ENCODE data around the gene PKLR. TPM values are rescaled to one million over a fixed set of nuclear protein-coding genes. Genes with fewer than 3 reads are reported as not detected.

PKLR gene
- total and polyA plus RNA-seq, 2 of the 8 experiments (the other 6 are each of a cell fraction or from before 2014, with no cell fraction given) = 2.3 to 7.5 TPM

DNA sequence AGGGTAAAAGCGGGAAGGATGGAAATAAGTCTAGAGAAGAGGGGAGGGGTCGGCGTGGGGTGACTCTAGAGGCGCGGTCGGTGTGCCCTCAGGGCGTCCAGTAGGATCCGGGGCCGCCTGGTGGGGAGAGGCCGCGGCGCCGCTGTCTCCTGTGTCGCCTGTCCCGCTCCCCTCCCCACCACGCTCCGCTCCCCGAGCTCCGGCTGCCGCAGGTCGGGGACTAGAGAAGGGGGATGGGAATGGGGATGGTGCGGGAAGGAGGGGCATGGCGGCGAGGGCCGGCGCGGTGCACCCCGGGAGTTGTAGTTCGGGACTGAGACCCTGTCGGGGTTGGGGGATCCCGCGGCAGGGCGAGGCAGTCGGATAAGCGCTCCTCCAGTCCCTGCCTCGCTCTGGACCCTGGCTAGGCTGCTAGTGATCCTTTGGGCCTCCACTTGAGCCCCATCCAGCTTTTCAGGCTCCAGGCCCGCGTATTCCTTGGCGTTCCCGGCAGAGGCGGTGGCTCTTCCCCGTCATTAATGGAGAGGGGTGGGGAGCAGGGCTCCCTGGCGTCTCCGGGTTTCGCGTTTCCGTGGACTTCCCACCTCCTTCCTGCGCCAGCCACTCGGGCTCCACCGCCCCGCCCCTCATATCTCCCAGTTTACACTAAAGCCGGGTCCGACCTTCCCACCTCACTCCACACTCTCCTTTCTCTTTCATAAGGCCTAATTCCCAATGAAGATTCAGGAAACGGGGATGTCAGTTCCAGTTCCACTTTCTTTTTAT, 45.8 kb downstream of the PKLR start, which contains the start of gene ENTREP3 (continued):
- TF ChIP-seq, protein P1, sequence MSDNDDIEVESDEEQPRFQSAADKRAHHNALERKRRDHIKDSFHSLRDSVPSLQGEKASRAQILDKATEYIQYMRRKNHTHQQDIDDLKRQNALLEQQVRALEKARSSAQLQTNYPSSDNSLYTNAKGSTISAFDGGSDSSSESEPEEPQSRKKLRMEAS (IDR thresholded peaks at IDR 0.05) = 0 out of 2 replicates have a peak, but pooled peaks have one; percentile 48
- 0 out of 2 replicates have a peak, but pooled peaks have one; percentile 47 for TF ChIP-seq PHF8 (conservative IDR thresholded peaks at IDR 0.05; ENCODE audit: low read depth, low read length)
- peak; percentile 73 for TF ChIP-seq SIX5 (IDR thresholded peaks at IDR 0.05; ENCODE audit: low read depth, low read length)
- no peak; the same call in 1 of the 2 replicates for TF ChIP-seq KDM1A (IDR thresholded peaks at IDR 0.05; ENCODE audit: borderline replicate concordance, low read length)
- peak; percentile 25 for TF ChIP-seq ASH2L (IDR thresholded peaks at IDR 0.05; ENCODE audit: low read length)

Data from H1 (cell line).